GM12865 (cell line): ENCODE measurements around the gene SLC38A10.
A peak's percentile ranks its signal among the peaks of the same experiment; 100 is the strongest.

ENCODE experiments used
- DNase-seq: peaks from one replicate; pipeline ENCODE4 v3.0.0; 2010; ENCODE audit warnings: low read depth
- H3K4me3 ChIP-seq: 2 replicates; pipeline ENCODE4 v1.5.1; 2011; ENCODE audit warnings: mild to moderate bottlenecking, low read depth, low read length, control low read depth
- TF ChIP-seq, protein P1 (sequence below): IDR thresholded peaks from 2 replicates; pipeline ENCODE4 v1.5.1; 2011; ENCODE audit warnings: low read length, control low read depth, low read depth, inconsistent platforms; ENCODE audit not compliant: insufficient read depth; ENCODE audit errors: missing control alignments

The SLC38A10 gene

DNA sequence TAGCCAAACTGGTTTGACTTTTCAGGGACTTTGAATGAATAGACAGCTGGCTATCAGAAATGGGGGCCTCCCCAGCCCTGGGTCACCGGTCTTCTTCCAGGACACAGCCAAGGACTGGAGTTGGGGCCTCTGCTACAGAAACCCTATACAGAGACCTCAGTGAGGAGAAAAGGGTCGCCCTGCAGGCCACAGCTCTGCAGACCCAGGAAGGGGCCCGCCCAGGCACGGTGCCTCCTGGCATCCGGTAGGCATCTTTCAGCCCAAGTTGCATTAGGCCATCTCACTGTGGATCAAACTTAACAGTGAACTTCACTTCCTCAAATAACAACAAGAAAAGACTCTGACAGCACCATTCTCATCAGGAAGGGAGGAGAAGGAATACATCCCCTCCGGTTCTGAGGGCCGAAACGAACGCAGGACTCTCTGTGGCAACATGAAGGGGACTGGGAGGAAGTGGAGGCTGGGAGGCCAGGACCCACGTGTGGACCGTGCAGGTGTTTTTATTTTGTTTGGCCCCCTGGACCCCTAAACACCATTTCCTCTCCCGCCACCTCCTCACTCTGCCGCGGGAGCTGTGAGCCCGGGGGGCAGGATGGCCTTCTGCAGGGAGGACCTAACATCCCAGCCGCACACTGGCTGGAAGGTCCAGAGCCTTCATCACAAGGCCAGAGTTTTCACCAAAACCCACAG, 7.2 kb downstream of the SLC38A10 start:
- no peak overlapping the region for H3K4me3 ChIP-seq
- TF ChIP-seq, protein P1, sequence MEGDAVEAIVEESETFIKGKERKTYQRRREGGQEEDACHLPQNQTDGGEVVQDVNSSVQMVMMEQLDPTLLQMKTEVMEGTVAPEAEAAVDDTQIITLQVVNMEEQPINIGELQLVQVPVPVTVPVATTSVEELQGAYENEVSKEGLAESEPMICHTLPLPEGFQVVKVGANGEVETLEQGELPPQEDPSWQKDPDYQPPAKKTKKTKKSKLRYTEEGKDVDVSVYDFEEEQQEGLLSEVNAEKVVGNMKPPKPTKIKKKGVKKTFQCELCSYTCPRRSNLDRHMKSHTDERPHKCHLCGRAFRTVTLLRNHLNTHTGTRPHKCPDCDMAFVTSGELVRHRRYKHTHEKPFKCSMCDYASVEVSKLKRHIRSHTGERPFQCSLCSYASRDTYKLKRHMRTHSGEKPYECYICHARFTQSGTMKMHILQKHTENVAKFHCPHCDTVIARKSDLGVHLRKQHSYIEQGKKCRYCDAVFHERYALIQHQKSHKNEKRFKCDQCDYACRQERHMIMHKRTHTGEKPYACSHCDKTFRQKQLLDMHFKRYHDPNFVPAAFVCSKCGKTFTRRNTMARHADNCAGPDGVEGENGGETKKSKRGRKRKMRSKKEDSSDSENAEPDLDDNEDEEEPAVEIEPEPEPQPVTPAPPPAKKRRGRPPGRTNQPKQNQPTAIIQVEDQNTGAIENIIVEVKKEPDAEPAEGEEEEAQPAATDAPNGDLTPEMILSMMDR: no peak
- DNase-seq: no peak

DNA sequence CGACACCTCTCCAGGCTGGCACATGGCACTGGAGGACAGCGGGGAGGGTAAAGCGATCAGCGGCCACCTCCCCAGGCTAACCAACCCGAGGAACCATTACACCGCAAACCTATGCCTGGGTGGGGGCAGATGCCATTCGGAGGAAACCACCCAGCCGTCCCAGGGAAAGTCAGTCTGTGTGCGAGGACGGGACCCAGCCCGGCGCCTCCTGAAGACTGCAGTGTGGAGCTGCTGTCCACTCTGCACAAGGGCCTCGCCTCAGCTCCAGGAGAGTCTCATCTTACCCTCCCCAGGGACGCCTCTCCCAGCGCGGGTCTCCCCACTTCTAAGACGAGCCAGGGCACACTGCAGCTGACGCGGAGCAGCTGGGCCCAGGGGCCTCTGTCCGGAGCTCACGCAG, 8.0 kb downstream of the SLC38A10 start:
- TF ChIP-seq, protein P1: no peak
- no peak overlapping the region for H3K4me3 ChIP-seq
- no peak for DNase-seq

DNA sequence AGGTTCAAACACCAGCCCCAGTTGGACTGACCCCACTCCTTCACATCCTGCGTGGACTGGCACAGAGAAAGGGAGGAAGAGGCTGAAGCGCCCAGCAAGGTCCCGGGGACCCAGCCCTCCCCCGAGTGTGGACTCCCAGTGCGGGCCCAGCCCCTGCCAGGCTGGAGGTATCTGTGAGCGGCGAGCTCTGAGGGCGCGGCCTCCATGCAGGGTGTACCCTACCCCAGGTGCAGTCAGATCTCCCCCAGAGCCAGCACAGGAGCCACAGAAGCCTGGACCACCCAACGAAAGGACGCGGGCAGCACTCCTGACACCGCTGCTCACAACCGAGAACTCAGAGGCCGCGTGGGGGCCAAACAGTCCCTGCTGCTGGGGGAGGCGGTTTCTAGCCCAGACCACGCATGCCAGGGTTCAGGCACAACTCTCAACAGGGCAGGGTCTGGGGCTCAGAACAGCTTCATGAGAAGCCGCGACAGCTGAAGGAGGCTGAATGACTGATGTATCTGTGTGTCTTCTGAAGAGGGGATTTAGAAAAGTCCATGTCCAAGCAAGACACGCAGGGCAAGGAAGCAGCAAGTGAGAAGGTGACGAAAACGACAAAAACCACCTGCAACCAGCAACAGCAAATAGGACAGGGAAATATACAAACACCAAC, 8.5 kb downstream of the SLC38A10 start:
- TF ChIP-seq, protein P1: no peak
- no peak overlapping the region for H3K4me3 ChIP-seq

DNA sequence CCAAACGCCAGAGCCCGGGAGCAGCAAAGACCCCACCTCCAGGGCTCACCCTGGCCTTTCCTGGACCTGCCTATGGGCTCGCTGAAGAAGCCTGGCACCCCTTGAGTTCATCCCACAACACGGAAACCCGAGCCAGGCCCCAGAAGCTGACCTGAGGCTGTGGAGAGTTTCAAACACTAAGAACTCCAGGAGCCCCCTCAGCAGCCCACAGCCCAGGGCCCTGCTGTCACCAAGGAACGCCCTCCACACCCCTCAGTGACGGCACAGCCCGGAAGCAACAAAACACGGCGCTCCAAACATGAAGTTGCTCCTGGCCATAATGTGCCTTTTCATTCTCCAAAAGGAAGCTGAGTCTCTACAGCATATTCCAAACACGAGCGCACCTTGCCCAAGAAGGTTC, 9.2 kb downstream of the SLC38A10 start:
- peak overlapping the region; percentile 78 for H3K4me3 ChIP-seq
- DNase-seq: no peak
- TF ChIP-seq, protein P1: no peak

More for the DNA sequence above, 8.5 kb downstream of the SLC38A10 start:
- DNase-seq: no peak

DNA sequence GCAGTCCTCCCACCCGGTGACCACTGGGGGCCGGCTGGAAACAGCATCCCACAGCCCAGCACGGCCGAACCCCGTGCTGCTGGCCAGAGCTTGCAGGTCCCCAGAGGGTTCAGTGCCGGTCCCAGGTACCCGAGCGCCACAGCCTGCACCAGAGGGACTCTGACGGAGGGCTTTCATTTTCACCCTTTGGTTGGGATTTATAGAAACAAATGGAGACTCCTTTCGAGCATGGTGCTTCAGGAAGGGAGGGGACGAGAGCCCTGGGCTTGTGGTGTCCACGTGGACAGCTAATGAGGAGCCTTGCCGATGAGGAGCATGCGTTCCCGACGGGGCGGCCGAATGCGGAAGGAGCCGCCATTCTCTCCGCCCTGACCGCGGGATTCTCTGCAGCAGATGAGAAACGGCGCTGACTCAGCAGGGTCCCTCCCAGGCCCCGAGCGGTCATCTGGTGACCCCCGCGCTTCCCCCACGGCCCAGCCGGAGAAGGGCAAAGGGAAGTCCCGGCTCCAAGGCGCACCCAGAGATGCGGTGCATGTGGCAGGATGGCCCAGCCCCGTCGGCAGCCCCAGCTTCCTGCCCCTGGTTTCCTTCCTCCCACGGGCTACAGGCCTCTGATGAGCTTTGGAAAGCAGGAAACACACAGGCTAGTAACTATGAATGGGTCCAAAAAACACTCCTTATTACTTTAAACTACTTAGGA, 9.8 kb downstream of the SLC38A10 start:
- H3K4me3 ChIP-seq: peak overlapping the region; percentile 78
- TF ChIP-seq, protein P1: no peak
- DNase-seq: peak; percentile 75

DNA sequence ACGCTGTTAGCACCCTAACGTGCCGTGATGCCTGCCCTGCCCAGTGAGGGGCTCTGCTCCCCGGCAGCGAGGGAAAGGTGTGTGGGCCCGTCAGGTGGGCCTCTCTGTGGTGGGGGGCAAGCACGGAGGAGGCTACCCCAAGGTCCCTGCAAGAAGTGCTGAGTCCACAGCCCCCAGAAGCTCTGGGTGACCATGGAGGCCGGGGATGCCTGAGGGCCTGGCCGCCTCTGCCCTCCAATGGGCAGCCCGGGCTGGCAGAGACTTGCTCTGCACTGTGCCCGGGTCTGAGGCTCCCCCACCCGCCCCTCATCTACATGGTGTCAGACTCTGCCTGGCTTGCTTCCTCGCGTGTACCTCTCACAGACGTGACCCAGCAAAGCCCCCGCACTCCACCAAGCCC, 12.2 kb downstream of the SLC38A10 start:
- H3K4me3 ChIP-seq: no peak overlapping the region
- TF ChIP-seq, protein P1: no peak
- no peak for DNase-seq
